ENCODE measurements around the gene KLK7.

GRCh38 chr19:51027126-51027806 is 43.5 kb upstream of the KLK7 start:
- no peak for TF ChIP-seq CTCF (IDR thresholded peaks at IDR 0.05)
- no peak for TF ChIP-seq RCOR1 (IDR thresholded peaks at IDR 0.05; ENCODE audit: low read length)
- TF ChIP-seq MXI1 (IDR thresholded peaks at IDR 0.05; ENCODE audit: low read depth, low read length) = no peak
- TF ChIP-seq POLR2AphosphoS5 (IDR thresholded peaks at IDR 0.05; ENCODE audit: low read depth, low read length) = no peak
- TF ChIP-seq REST (IDR thresholded peaks at IDR 0.05; ENCODE audit: low read depth, low read length) = no peak
- TF ChIP-seq CHD2 (IDR thresholded peaks at IDR 0.05; ENCODE audit: low read length, partially characterized antibody) = no peak
- no peak for TF ChIP-seq YY1 (IDR thresholded peaks at IDR 0.05; ENCODE audit: low read depth)
- no peak for TF ChIP-seq MAX (IDR thresholded peaks at IDR 0.05; ENCODE audit: low read depth)
- TF ChIP-seq TAF1 (IDR thresholded peaks at IDR 0.05; ENCODE audit: borderline replicate concordance, low read depth, low read length) = no peak
- no peak for TF ChIP-seq PBX3 (IDR thresholded peaks at IDR 0.05)
- no peak for TF ChIP-seq GABPA (IDR thresholded peaks at IDR 0.05; ENCODE audit: low read depth)
- no peak for TF ChIP-seq ZBTB33 (IDR thresholded peaks at IDR 0.05; ENCODE audit: borderline replicate concordance, low read depth)
- no peak for TF ChIP-seq FOXJ3 (CRISPR knock-in tag; IDR thresholded peaks at IDR 0.05)

Measured in SK-N-SH (cell line).